Measurements from ENCODE around the gene SPTBN2. TPM values are rescaled to one million over a fixed set of nuclear protein-coding genes. Genes with fewer than 3 reads are reported as not detected.
A peak's percentile ranks its signal among the peaks of the same experiment; 100 is the strongest.

The SPTBN2 gene
- total RNA-seq, 1 experiment from 2014 or later: 18.5 TPM

DNA sequence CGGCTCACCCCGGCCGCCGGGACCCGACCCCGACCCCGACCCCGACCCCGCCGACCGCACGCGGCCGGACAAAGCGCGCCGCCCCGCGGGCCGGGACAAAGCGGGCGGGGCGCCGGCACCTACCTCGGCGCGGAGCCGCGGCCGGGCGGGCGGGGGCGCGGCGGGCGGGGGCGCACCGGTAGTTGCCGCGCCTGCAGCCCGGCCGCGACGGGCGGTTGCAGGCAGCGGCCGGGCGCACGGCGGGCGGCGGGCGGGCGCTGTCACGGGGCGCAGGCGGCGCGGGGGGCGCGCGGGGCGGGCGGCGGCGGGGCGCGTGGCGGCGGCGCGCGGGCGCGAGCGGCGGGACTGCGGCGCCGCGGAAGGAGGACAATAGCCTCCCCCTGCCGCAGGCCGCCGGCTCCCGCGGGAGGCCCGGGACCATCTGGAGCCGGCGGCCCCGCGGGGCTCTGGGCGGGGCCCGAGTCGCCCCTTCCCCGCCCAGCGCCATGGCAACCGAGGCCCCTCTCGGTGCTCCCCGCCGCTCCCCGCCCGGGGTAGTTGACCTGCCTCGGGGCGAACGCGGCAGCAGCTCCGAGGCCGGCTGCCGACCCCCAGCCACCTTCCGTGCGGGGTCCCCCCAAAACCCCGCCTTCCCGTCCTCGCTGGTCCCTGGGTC lies 851 bp downstream of the SPTBN2 start:
- peaks cover 4 to 27% of the 10 kb centered on the region in 2 experiments; a peak in 3 of 4 replicates for H3K4me1 ChIP-seq (ENCODE audit: control insufficient read depth in 1 of 2, insufficient read depth in 2 of 2, low read length in 2 of 2)
- H3K4me3 ChIP-seq (replicated peaks in 1 of 2; ENCODE audit: low read depth in 1 of 2, low read length in 2 of 2): peak overlapping the region; percentile 55 to 62
- no TSS peak for BruUV-seq (replicated peaks)
- no peak for TF ChIP-seq EZH2phosphoT487 (IDR thresholded peaks at IDR 0.05; ENCODE audit: borderline replicate concordance)
- no peak for TF ChIP-seq ZFX (IDR thresholded peaks at IDR 0.05)
- TF ChIP-seq CTCF (IDR thresholded peaks at IDR 0.05 in 2 of 3, conservative IDR thresholded peaks at IDR 0.05 in 1 of 3; ENCODE audit: borderline replicate concordance in 1 of 3, insufficient read depth in 1 of 3, low read depth in 2 of 3, low read length in 2 of 3): no peak
- no peak for TF ChIP-seq POLR2A (IDR thresholded peaks at IDR 0.05; ENCODE audit: borderline replicate concordance, extremely low read depth, insufficient read depth, insufficient read length)
- no peak for TF ChIP-seq CBX3 (IDR thresholded peaks at IDR 0.05; ENCODE audit: low read depth)
- no peak for TF ChIP-seq SIN3A (IDR thresholded peaks at IDR 0.05; ENCODE audit: low read depth)
- TF ChIP-seq, protein P1, sequence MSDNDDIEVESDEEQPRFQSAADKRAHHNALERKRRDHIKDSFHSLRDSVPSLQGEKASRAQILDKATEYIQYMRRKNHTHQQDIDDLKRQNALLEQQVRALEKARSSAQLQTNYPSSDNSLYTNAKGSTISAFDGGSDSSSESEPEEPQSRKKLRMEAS (IDR thresholded peaks at IDR 0.05): no peak; the same call in 1 of the 2 replicates
- H3K9ac ChIP-seq (ENCODE audit: low read length): peak overlapping the region; percentile 64
- H3K4me2 ChIP-seq (ENCODE audit: low read length): peak overlapping the region; percentile 91
- H3K9me2 ChIP-seq (ENCODE audit: insufficient read depth): no peaks in the 10 kb centered on the region
- intact Hi-C loops (cut with micrococcal nuclease): no loop called here
- ChIA-PET RAD21 (ENCODE audit: low non-redundant PET in 1 of 2, low total read pairs in 2 of 2, uncharacterized antibody in 2 of 2, unreplicated experiment in 2 of 2) (no interaction called here), CTCF (no interaction called here), POLR2A (no interaction called here)
- DNase-seq (ENCODE audit: low read depth, low spot score): no peak
- H3K9me3 ChIP-seq (ENCODE audit: control insufficient read depth in 1 of 2, insufficient read depth in 1 of 2, low read depth in 1 of 2, low read length in 2 of 2): no peaks in the 10 kb centered on the region
- H3K36me3 ChIP-seq (ENCODE audit: control insufficient read depth in 1 of 2, insufficient read depth in 2 of 2, low read length in 2 of 2): no peaks in the 10 kb centered on the region
- H3K79me2 ChIP-seq (ENCODE audit: insufficient read depth, low read length): peaks cover 8% of the 10 kb centered on the region; the same call in 1 of the 2 replicates
- ATAC-seq: peak; percentile 60
- no peaks in the 10 kb centered on the region for H4K20me1 ChIP-seq (ENCODE audit: insufficient read depth)
- H2AFZ ChIP-seq (ENCODE audit: low read depth, low read length, poor library complexity, severe bottlenecking): no peak overlapping the region
- peaks cover 9% of the 10 kb centered on the region; the same call in 1 of the 2 replicates for H3K27me3 ChIP-seq (ENCODE audit: insufficient read depth, low read length)
- H3K27ac ChIP-seq (ENCODE audit: low read depth, low read length): no peak overlapping the region

Data from HCT116 (cell line).